Neural cell (in vitro differentiated cells): Measurements from ENCODE around the gene TRPM5. TPM values are rescaled to one million over a fixed set of nuclear protein-coding genes. Genes with fewer than 3 reads are reported as not detected.
A peak's percentile ranks its signal among the peaks of the same experiment; 100 is the strongest.

ENCODE experiments used
- H2AFZ ChIP-seq: fragments of 200-600, 300-800 bp; sonication (generic), shearing (Covaris generic); 2 replicates; pipeline ENCODE4 v1.6.0; 2014; ENCODE audit warnings: low read depth, mild to moderate bottlenecking, antibody characterized with exemption, low read length, moderate library complexity
- H3F3A ChIP-seq: fragments of 200-600 bp; shearing (Covaris generic); 2 replicates; pipeline ENCODE4 v1.6.1; 2016; ENCODE audit warnings: mild to moderate bottlenecking, moderate library complexity, mixed read lengths, antibody characterized with exemption, low read length; ENCODE audit not compliant: insufficient read depth, poor library complexity, severe bottlenecking
- H3K27ac ChIP-seq: fragments of 200-600, 300-800 bp; sonication (generic), shearing (Covaris generic); 2 replicates; pipeline ENCODE4 v1.5.1; 2014; ENCODE audit warnings: mild to moderate bottlenecking, low read length, moderate library complexity
- H3K27me3 ChIP-seq: fragments of 300-800, 200-600 bp; sonication (generic), shearing (Covaris generic); 2 replicates; pipeline ENCODE4 v1.6.0; 2014; ENCODE audit warnings: mild to moderate bottlenecking, low read depth, low read length, moderate library complexity; ENCODE audit not compliant: insufficient read depth
- H3K36me3 ChIP-seq: fragments of 300-800, 200-600 bp; sonication (generic), shearing (Covaris generic); 2 replicates; pipeline ENCODE4 v1.5.1; 2014; ENCODE audit warnings: mild to moderate bottlenecking, antibody characterized with exemption, low read length, moderate library complexity; ENCODE audit not compliant: insufficient read depth
- H3K4me2 ChIP-seq: fragments of 300-800, 200-600 bp; sonication (generic), shearing (Covaris generic); 2 replicates; pipeline ENCODE4 v1.6.0; 2014; ENCODE audit warnings: mild to moderate bottlenecking, low read length
- H3K4me3 ChIP-seq: fragments of 300-800, 200-600 bp; sonication (generic), shearing (Covaris generic); 2 replicates; pipeline ENCODE4 v1.5.1; 2014; ENCODE audit warnings: mild to moderate bottlenecking, low read length, moderate library complexity
- H3K79me2 ChIP-seq: fragments of 200-600 bp; shearing (Covaris generic); replicated peaks from 2 replicates; pipeline ENCODE4 v1.6.0; 2014; ENCODE audit warnings: mild to moderate bottlenecking, low read length, moderate library complexity; ENCODE audit not compliant: insufficient read depth
- H3K9ac ChIP-seq: fragments of 300-800, 200-600 bp; sonication (generic), shearing (Covaris generic); 2 replicates; pipeline ENCODE4 v1.6.1; 2016; ENCODE audit warnings: mild to moderate bottlenecking, low read length, mixed read lengths
- H3K9me2 ChIP-seq: fragments of 200-600 bp; shearing (Covaris generic); 2 replicates; pipeline ENCODE4 v1.6.1; 2016; ENCODE audit warnings: mild to moderate bottlenecking, low read length, mixed read lengths; ENCODE audit not compliant: insufficient read depth
- H3K9me3 ChIP-seq: fragments of 200-600, 300-800 bp; sonication (generic), shearing (Covaris generic); 2 replicates; pipeline ENCODE4 v1.6.1; 2016; ENCODE audit warnings: mild to moderate bottlenecking, mixed run types, low read length, moderate library complexity, mixed read lengths
- H4K20me1 ChIP-seq: fragments of 200-600 bp; shearing (Covaris generic); 2 replicates; pipeline ENCODE4 v1.6.1; 2016; ENCODE audit warnings: mild to moderate bottlenecking, mixed run types; ENCODE audit not compliant: insufficient read depth
- CTCF ChIP-seq: fragments of 450-650 bp; IDR thresholded peaks from 2 replicates; pipeline ENCODE4 v1.5.1; 2014; ENCODE audit warnings: antibody characterized with exemption, mild to moderate bottlenecking, moderate library complexity; ENCODE audit not compliant: poor library complexity, severe bottlenecking
- EP300 ChIP-seq: fragments of 450-650 bp; conservative IDR thresholded peaks from 2 replicates; pipeline ENCODE4 v1.6.1; 2014; ENCODE audit warnings: antibody characterized with exemption, mild to moderate bottlenecking, moderate library complexity; ENCODE audit not compliant: poor library complexity, severe bottlenecking
- EZH2 ChIP-seq: fragments of 200-600, 300-800 bp; shearing (Covaris generic), sonication (generic); IDR thresholded peaks from 2 replicates; pipeline ENCODE4 v1.6.1; 2014; ENCODE audit warnings: antibody characterized with exemption, low read length, borderline replicate concordance, mild to moderate bottlenecking; ENCODE audit not compliant: insufficient read depth, poor library complexity, severe bottlenecking
- MXI1 ChIP-seq: fragments of 450-650 bp; conservative IDR thresholded peaks from 2 replicates; pipeline ENCODE4 v1.6.1; 2014; ENCODE audit warnings: antibody characterized with exemption, mild to moderate bottlenecking; ENCODE audit not compliant: poor library complexity, severe bottlenecking
- POLR2AphosphoS5 ChIP-seq: IDR thresholded peaks from 2 replicates; pipeline ENCODE4 v1.6.1; 2012
- RAD21 ChIP-seq: fragments of 450-650 bp; conservative IDR thresholded peaks from 2 replicates; pipeline ENCODE4 v1.6.1; 2014; ENCODE audit warnings: antibody characterized with exemption, mild to moderate bottlenecking, moderate library complexity
- REST ChIP-seq: IDR thresholded peaks from 2 replicates; pipeline ENCODE4 v1.6.1; 2012; ENCODE audit warnings: borderline replicate concordance
- SMC3 ChIP-seq: fragments of 450-650 bp; conservative IDR thresholded peaks from 2 replicates; pipeline ENCODE4 v1.6.1; 2014; ENCODE audit warnings: antibody characterized with exemption, mild to moderate bottlenecking, moderate library complexity; ENCODE audit not compliant: poor library complexity
- TAF1 ChIP-seq: IDR thresholded peaks from 2 replicates; pipeline ENCODE4 v1.6.1; 2012; ENCODE audit warnings: low read depth
- polyA plus RNA-seq: library from polyadenylated mRNA; depleted of rRNA; stranded (reverse); fragments of >200 nt; gene quantifications from 2 replicates; pipeline ENCODE4 v1.2.3, GENCODE V29; 2014

TRPM5 gene
- polyA plus RNA-seq, 1 donor from 2014 or later: not detected

GRCh38 chr11:2400069-2400761 is 44.1 kb downstream of the TRPM5 start, which contains the start of gene TSSC4 (continued):
- TF ChIP-seq REST (peak; percentile 87), POLR2AphosphoS5 (peak; percentile 94), EZH2 (no peak)

GRCh38 chr11:2399488-2400068 is 44.7 kb downstream of the TRPM5 start:
- peak overlapping the region; percentile 84 for H3K4me2 ChIP-seq
- H3F3A ChIP-seq: no peaks in the 10 kb centered on the region
- H2AFZ ChIP-seq: peak overlapping the region; percentile 86
- H3K36me3 ChIP-seq: no peaks in the 10 kb centered on the region
- H3K9me3 ChIP-seq: no peaks in the 10 kb centered on the region
- no peaks in the 10 kb centered on the region for H4K20me1 ChIP-seq
- no peaks in the 10 kb centered on the region for H3K27me3 ChIP-seq
- H3K27ac ChIP-seq: peak overlapping the region; percentile 94
- H3K4me3 ChIP-seq: peak overlapping the region; percentile 86
- no peaks in the 10 kb centered on the region for H3K9me2 ChIP-seq
- H3K9ac ChIP-seq: peak overlapping the region; percentile 98
- TF ChIP-seq TAF1 (no peak), EZH2 (no peak), REST (no peak)
- peaks cover 13% of the 10 kb centered on the region for H3K79me2 ChIP-seq

- Histone ChIP-seq H3K27me3 (no peaks in the 10 kb centered on the region), H3K9ac (peak overlapping the region; percentile 98), H3K27ac (no peak overlapping the region), H3K4me3 (peak overlapping the region; percentile 86), H3K9me2 (no peaks in the 10 kb centered on the region), H4K20me1 (no peaks in the 10 kb centered on the region), H3K4me2 (peak overlapping the region; percentile 84), H3K79me2 (peaks cover 13% of the 10 kb centered on the region), H3K36me3 (no peaks in the 10 kb centered on the region), H3F3A (no peaks in the 10 kb centered on the region), H3K9me3 (no peaks in the 10 kb centered on the region), H2AFZ (no peak overlapping the region)
- TF ChIP-seq RAD21: no peak
- no peak for TF ChIP-seq POLR2AphosphoS5
- no peak for TF ChIP-seq EZH2
- no peak for TF ChIP-seq TAF1
- no peak for TF ChIP-seq EP300
- no peak for TF ChIP-seq REST
- no peak for TF ChIP-seq MXI1
- TF ChIP-seq SMC3: no peak
- TF ChIP-seq CTCF: no peak
Measured at GRCh38 chr11:2398664-2399355, 45.5 kb downstream of the TRPM5 start.
